Fibroblast of skin of back (primary cell): ENCODE data around the gene SBNO2.

Source experiments
- DNase-seq: peaks from one replicate; pipeline ENCODE4 v3.0.0-alpha.2; 2013

SBNO2 gene

DNA sequence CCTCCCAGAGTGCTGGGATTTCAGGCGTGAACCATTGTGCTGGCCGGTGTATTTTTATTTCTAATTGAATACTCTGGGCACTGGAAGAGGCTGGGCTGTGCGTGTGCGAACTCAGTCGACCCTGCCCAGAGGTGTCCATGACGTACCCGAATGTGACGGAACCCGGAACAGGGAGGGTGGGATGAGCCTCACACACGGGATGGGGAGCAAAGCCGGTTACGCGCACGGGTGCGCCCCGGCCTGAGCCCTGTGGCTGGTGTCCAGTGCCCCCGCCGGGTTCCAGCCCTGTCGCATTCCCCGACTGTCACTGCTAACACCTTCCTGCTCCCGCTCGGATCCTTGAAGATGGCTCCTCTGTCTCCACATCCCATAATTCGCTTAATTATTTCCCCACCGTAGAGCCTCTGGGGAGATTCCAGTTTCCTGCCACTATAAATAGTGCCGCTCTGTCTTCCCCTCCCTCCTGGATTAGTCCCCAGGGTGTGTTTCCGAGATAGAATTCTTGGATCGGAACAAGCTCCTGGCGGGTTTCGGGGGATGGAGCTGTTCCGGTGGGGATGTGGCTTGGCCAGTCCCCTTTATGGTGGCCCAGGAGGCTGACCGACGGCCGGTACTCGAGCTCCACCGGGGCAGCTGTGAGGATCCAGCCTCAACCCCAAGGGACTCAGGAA lies 22.0 kb downstream of the SBNO2 start:
- DNase-seq = peak; percentile 28

DNA sequence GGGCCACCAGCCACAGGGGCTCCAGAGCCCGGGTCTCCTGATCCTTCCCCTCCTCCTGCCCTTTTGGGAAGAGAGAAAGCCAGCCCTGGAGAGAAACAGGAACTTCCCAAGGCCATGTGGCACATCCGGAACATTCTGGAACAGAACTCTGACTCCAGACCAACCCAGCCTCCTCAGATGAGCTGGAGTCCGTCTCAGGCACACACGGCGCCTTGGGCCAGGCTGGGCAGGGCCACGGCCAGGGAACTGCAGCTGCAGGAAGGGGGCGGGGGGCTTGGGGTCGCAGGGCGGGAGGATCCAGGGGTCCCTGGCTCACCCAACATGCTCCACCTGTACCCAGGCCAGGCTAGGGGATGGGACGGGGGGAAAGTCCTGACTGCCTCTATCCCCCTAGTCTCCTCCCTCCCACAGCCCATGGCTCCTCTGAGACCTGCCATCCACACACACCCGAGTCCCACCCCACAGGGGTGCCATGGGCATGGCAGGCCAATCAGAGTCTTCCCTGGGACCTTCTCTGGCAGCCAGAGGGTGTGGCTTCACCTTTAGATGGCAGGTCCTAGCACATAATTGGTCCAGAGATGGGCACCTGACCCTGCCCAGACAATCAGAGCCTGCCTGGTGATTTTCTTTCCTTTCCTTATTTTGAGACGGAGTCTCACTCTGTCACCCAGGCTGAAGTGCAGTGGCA lies 22.9 kb downstream of the SBNO2 start:
- DNase-seq = no peak

DNA sequence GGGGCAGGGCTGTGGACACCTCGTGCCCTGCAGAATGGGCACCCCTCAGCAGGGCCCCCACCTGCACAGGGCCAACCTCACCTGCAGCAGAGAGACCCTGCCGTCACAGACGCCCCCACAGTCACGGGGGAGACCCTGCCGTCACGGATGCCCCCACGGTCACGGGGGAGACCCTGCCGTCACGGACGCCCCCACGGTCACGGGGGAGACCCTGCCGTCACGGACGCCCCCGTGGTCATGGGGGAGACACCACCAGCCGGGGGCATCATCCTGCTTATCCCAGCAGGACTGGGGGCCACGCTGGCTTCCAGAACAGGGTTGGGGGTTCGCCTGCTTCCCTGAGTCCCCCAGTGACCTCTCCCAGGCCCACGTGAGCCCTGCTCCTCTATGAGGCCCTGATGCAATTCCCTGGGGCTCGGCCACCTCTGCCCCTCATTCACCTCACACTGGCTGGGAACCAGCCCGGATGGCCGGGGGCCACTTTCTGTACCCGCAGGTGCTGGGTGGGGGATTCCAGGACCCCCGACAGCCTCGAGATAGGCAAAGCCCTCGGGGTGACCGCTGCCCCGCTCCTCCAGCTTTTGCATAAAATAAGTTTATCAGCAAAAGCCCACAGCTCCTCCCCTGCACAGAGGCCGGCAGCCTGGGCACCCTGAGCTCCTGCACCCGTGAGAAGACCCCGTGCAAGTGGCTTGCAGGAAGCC lies 23.6 kb downstream of the SBNO2 start:
- DNase-seq = no peak

DNA sequence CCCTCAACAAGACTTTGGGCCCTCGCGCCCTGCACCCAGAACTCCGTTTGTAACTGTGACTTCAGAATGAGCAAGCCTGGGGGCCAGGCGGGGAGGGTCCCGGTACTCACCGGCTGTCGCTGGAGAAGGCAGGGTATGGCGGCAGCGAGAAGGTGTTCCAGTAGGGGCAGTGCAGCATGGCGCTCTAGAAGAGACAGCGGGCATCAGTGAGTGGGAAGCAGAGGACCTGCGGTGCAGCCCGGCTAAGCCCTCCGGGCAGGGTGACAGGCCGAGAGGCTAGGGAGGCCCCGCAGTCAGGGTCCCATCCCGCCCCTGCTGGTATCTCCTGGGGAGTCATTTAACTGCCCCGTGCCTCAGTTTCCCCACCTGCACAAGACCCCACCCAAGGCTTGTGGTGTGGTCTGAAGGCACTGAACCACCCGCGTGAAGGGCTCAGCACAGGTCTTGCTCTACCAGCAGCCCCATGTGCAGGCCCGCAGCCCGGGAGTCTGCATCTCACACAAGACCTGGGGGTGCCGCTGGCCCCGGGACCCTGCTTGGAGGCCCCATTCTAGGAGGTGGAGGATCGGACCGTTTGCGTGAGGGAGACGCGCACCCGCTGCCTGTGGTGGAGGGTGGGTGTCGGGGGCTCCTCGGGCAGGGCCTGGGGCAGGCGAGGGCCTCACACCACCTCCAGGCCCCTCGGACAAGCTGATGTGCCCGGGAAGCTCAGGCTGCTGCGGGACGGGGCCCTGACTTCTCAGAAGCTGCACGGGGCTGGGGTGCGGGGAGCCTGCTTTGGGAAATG lies 24.6 kb downstream of the SBNO2 start:
- DNase-seq = no peak

DNA sequence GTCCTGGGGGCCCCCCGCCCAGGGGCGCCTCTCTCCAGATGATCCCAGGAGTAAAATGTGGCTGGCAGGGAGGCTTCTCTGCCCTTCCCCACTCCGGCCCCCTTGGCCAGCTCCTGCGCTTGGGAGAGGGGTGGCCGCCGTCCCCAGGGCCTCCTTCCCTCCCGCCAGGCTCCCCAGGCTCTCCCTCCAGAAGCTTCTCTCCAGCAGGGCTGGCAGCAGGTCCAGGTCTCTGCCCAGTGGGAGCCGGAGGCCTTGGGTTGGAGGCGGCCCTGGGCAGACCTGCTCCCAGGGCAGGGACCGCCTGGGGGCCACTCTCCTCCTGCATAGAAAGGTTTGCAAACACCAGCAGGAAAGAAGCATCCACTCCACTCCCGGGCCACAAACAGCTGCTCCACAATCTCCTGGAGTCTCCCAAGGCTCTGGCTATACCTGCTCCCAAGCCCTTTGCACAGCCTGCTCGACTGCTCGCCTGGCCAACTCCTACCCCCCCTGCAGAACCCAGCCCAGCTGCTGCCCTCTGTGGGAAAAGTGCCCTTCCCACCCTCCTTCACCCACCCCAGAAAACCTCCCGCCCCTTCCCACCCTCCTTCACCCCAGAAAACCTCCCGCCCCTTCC lies 26.0 kb downstream of the SBNO2 start:
- DNase-seq = no peak

DNA sequence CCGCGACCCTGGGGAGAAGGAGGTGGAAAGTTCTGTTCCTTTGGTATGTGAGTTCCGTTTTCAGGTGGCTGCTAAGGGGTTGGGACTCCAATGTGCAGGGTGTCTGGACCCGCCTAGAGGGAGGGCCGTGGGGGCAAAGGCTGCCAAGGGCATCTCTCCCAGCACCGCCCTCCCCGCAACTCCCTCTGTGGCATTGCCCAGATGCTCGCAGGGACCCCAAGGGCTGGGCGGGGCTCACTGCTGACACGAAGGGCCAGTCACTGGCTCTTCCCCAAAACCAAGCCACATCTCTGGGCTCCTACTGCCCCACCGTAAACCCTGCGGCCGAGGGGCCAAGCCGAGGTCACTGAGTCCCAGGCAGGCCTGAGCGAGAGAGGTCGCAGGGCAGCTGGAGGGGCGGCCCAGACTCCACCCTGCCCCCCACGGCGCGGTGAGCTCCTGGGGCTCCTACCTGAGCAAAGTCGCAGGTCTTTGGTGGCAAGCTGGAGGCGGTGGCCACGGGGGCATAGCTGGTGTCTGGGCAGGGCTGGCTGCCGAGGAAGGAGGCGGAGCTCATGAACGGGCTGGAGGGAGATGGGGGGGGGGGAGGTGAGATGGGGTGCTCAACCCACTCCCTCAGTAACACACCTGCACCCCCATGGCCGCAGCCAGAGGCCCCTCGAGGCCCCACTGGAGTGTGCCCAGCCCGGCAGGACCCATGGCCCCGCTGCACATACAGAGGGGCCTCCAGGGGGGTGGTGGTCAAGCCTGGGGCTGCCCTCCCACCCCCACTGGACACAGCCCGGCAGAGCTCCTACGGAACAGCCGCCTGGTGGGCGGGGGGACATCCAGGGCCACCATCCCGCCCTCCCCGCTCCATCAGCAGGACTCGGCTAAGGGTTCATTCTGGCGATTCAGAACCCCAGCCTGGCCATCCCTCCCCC lies 26.9 kb downstream of the SBNO2 start:
- no peak for DNase-seq

DNA sequence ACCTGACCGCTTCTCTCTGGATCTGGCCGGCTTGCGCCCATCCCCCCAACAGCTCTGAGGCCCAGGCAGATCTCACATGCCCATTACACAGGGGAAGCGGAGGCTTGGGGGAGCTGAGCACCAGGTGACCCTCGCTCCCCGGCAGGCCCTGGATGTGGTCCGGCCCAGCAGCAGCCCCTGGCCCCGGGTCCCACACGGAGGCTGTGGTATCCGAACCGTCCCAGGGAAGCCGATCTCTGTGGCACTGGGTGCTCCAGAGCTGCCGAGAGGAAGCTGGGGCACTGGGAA lies 27.7 kb downstream of the SBNO2 start:
- DNase-seq = no peak

DNA sequence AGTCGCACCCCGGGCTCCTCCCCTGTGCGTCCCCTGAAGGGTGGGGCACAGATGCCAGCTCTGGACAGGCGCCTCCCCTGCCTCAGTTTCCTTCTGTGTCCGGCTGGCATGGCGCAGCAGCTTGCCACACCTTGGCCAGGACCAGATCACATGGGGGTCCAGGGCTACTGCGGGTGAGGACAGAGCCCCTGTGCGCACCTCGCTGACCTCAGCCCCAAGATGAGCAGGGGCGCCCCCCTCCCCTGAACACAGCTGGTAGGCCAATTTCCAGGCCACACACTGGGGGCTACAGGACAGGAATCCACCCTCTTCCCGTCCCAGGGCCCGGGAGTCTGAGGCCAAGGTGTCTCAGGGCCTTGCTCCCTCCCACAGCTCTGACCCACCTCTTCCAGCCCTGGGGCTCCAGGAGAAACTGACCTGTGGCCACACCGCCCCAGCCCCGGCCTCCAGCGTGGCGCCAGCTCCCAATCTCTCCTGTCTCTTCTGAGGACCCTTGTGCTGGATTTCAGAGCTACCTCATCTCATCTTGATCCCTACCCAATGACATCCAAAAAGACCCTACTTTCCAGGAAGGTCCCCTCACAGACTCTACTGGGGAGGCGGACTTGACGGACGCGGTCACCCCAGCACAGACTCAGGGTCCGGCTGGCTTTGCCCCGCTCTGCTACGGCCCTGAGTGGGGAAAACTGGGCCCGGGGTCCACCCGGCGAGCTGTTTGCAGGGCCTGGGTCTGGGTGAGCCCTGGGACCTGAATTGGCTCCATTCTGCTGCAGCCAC lies 28.2 kb downstream of the SBNO2 start:
- no peak for DNase-seq

DNA sequence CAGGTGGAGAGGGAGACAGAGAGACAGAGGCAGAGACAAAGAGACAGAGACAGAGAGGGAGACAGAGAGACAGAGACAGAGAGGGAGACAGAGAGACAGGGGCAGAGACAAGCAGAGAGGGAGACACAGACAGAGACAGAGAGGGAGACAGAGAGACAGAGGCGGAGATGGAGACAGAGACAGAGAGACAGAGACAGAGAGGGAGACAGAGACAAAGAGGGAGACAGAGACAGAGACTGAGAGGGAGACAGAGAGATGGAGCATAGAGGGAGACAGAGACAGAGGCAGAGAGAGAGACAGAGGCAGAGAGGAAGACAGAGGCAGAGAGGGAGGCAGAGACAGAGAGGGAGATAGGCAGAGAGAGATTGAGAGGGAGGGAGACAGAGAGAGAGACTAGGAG lies 29.3 kb downstream of the SBNO2 start:
- no peak for DNase-seq

DNA sequence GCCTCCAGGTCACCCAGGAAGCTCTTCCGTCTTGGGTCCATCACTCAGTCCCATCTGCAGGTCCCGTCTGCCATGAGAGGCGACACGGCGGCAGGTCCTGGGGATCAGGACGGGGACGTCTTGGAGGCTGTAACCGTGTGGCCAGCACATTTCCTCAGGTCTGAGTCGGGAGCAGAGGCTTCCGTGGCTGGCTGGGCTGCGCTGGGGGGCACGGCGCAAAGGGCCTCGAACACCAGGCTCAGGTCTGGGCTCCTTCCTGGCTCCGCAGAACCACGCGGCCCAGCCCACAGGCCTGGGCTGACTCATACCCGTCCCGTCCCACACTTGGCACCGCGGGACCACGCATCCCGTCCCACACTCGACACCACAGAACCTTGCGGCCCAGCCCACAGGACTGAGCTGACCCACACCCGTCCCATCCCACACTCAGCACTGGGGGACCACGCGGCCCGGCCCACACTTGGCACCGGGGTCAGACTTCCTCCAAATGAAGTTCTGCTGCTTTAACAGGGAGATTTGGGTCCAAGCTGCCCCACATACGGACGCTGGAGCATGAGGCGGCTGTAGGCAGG lies 30.2 kb downstream of the SBNO2 start:
- no peak for DNase-seq

DNA sequence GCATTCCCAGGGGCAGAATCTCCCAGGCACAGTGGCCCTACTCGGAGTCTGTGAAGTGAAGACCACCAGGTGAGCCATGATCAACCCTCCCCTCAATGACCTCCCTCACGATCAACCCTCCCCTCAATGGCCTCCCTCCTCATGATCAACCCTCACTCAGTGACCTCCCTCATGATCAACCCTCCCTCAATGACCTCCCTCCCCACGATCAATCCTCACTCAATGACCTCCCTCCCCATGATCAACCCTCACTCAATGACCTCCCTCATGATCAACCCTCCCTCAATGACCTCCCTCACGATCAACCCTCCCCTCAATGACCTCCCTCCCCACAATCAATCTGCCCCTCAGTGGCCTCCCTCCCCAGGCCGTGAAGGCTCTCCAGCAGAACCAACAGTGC lies 32.1 kb downstream of the SBNO2 start:
- no peak for DNase-seq

DNA sequence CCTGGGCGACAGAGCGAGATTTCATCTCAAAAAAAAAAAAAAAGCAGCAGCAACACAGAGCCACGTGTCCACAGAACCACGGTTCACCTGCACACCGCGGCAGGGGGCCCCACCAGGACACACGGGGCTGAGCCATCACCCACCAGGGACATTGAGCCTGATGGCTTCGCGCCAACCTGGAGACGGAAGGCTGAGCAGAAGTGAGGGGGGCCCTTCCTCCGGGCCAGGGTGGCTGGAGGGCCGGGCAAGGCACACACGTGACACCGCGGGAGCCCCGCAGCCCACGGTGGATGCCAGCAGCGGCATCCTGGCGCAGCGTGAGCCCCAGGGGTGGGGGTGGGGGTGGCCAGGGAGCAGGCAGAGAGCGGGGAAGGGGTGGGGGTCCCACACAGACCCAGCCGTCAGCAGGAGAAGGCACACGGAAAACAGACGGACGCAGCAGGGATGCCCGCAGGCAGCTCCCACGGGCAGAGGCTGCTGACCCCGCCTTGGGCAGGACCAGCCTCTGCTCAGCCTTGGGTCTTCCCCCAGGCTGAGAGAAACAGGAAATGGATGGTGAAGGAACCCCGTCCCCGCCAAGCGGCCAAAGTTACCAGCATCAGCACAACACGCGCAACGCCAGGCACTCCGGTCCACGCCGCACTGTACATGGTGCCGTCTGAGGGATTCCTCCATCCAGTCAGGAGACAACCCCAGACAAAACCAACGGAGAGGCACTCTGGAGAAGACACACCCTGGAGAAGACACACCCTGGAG lies 33.6 kb downstream of the SBNO2 start:
- no peak for DNase-seq

DNA sequence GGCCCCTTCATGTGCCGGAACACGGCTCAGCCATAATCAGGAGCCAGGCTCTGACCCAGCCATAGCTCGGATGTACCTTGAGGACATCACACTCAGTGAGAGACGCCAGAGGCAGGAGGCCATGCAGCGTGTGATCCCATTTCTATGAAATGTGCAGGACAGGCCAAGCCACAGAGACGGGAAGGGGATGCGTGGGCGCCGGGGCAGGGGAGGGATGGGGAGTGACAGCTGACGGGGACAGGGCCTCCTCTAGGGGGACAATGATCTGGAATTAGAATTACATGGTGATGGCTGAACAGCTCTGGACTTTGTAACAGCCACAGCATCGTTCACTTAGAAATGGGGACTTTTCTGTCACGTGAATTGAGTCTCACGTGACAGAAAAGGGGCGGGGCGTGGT lies 34.9 kb downstream of the SBNO2 start:
- DNase-seq = no peak

DNA sequence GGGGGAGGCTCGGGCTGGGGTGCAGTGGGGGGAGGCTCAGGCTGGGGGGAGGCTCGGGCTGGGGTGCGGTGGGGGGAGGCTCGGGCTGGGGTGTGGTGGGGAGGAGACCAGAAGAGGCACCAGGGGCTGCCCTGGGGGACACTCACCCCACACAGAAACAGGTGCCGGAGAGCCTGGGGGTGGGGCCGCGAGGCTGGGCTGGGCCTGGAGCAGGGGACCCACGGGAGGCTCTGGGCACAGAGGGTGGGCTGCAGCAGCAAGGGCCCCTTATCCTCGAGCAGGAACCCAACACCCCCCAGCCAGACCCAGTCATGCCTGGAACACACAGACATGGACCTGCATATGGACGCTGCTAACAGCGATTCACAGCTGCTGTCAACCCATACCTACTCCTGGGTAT lies 35.9 kb downstream of the SBNO2 start:
- no peak for DNase-seq

DNA sequence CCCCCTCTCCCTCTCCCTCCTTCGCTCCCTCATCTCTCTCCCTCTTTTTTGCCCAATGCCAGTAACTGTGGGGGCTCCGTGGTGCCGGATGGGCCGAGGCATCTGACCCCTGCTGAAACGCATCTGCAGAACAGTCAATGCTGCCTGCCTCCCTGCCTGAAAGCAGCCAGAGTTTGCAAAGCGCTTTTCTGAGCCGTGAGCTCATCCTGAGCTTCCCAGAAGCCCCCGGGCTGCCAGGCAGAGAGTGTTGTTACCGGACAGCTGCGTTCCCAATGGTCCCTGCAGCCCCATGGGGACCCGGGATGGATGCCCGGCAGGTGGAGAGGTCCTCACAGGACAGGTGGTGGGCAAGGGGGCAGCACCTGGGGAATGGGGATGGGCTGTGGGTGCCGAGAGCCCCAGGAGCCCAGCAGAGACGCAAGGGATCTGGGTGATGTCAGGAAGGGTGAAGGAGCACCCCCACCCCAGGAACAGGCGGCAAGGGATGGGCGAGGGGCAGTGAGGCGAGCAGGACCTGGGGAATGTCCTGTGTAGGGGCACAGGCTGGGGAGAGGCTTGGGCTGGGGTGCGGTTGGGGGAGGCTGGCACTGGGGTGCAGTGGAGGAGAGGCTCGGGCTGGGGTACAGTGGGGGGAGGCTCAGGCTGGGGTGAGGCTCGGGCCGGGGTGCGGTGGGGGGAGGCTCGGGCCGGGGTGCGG lies 37.3 kb downstream of the SBNO2 start:
- DNase-seq = no peak

DNA sequence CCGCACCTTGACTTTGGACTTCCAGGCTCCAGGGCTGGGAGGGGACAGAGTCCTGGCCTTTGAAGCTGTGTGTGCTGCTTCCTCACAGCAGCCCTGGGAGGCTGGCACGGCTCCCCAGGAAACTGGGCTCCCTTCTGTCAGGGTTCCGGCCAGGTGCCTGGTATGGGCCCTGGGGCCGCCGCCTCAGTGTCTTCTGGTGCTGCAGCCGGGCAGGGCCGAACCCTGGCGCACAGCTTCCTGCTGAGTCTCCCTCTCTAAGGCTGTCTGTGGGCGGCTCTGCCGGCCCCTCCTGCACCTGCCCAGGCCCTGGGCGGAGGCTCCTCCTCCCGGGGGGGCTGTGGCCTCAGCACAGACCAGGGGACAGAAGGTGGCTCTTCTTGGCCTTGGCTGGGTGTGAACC lies 37.9 kb downstream of the SBNO2 start:
- DNase-seq = no peak

DNA sequence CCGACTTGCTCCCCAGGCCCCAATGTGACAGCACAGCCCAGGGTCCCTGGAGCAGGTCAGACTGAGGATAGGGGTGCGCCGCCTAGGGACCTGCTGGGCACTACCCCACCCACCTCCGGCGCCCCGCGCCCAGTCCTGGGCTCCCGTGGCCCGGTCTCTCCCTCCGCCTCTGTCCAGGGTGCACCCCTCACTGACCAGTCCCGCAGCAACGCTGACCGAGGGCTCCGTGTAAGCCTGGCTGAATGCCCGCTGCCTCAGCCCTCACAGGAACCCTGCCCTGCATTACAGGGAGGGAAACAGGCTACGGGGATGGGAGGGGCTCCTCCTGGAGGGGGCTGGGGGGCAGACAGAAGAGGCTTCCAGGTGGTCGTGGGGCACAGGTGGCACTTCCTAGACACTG lies 38.6 kb downstream of the SBNO2 start:
- DNase-seq = no peak

DNA sequence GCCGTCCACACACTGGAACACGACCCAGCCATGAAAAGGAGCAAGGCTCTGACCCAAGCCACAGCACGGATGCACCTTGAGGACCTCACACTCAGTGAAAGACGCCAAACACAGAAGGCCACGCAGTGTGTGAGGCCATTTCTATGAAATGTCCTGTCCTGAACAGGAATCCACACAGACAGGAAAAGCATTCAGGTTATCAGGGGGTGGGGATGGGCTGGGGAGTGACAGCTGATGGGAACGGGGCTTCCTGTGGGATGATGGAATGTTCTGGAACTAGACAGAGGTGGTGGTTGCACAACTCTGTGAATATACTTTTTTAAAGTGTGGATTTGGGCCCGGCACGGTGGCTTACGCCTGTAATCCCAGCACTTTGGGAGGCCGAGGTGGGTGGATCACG lies 39.6 kb downstream of the SBNO2 start:
- DNase-seq = no peak

DNA sequence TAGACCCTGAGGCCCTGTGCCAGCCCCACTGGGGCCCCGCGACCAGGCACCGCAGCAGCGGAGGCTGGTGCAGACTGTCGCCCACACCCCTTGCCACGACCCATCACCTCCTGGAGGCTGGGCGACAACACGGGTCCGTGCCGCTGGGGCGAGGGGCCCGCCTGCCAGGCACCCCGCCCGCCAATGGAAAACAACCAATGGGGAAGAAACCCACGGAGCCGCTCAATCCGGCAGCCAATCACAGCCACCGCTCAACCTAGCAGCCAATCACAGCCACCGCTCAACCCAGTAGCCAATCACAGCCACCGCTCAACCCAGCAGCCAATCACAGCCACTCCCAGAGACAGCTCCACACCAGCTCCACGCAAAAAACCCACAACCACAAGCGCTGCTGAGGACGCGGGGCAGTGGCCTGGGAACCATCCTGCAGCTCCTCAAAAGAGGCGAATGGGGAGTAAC lies 40.6 kb downstream of the SBNO2 start:
- DNase-seq = no peak
